HEK293T (cell line): Measurements from ENCODE around the gene ZNF630.
"Not testable (repeated sequence)": the region's sequence is repeated elsewhere in the genome, so short reads cannot be mapped to it uniquely, and the experiment has no call there.

ENCODE experiments used
- CTCF ChIA-PET: fragments of 350-600 bp; formaldehyde crosslinking; extraction: SDS; loops from one replicate; lab custom pipeline; 2021; ENCODE audit warnings: antibody characterized with exemption, inconsistent platforms; lab: Yijun Ruan, JAX
- POLR2A ChIA-PET: fragments of 350-600 bp; formaldehyde crosslinking; extraction: SDS; loops from one replicate; lab custom pipeline; 2020; ENCODE audit warnings: antibody characterized with exemption, inconsistent platforms; lab: Yijun Ruan, JAX
- DNase-seq: peaks from one replicate; pipeline ENCODE4 v3.0.0; 2012; ENCODE audit warnings: mixed read lengths; ENCODE audit errors: extremely low spot score
- BHLHE40 ChIP-seq: fragments of 450-650 bp; IDR thresholded peaks from 2 replicates; pipeline ENCODE4 v1.6.1; 2016; ENCODE audit warnings: mild to moderate bottlenecking, moderate library complexity, borderline replicate concordance
- ELF4 ChIP-seq: fragments of 450-650 bp; IDR thresholded peaks from 2 replicates; pipeline ENCODE4 v1.6.1; 2017; ENCODE audit warnings: antibody characterized with exemption
- FOXA1 ChIP-seq: fragments of 450-650 bp; IDR thresholded peaks from 2 replicates; pipeline ENCODE4 v1.6.1; 2016; ENCODE audit warnings: mild to moderate bottlenecking
- FOXM1 ChIP-seq: fragments of 450-650 bp; IDR thresholded peaks from 2 replicates; pipeline ENCODE4 v1.6.1; 2017; ENCODE audit warnings: mild to moderate bottlenecking, borderline replicate concordance
- L3MBTL2 ChIP-seq: fragments of 450-650 bp; conservative IDR thresholded peaks from 2 replicates; pipeline ENCODE4 v1.6.1; 2016; ENCODE audit warnings: mild to moderate bottlenecking
- TARDBP ChIP-seq: fragments of 450-650 bp; IDR thresholded peaks from 2 replicates; pipeline ENCODE4 v1.6.1; 2016

The ZNF630 gene

GRCh38 chrX:48021026-48021900 is 50.2 kb downstream of the ZNF630 start:
- POLR2A ChIA-PET: interaction anchor here (1.0 kb wide), 2 partner anchors 19 to 185 kb away, joined by 3 to 5 read pairs; partner anchors contain the start of gene ZNF81
- peak; percentile 61 for DNase-seq
- CTCF ChIA-PET: interaction anchor here (0.6 kb wide), 1 partner anchor 505 kb away, joined by 3 read pairs; no protein-coding TSS in a partner anchor
- TF ChIP-seq FOXA1 (no peak), L3MBTL2 (no peak), TARDBP (no peak), ELF4 (0 out of 2 replicates have a peak, but pooled peaks have one; percentile 8), FOXM1 (peak; percentile 82), BHLHE40 (peak; percentile 92)

DNA sequence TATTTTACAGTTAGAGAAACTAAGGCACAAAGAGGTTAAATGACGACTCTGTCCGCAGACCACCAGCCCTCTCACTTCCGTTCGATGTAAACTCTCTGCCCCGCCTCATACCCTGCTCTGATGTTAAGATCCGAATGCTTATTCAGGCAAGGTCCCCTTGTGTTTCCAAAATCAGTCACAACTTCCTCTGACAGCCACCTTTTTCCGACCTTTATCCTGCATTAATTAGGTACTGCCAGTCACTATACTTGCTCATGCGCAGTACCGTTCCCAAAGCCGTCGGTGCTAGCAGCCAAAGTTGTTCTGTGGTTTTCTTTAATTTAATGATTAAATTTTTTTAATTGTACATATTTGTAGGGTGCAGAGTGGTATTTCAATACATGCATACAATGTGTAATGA is 51.0 kb downstream of the ZNF630 start:
- POLR2A ChIA-PET: interaction anchor here (1.0 kb wide), 1 partner anchor 184 kb away, joined by 5 read pairs; the partner anchor contains the start of gene ZNF81
- CTCF ChIA-PET: not testable (repeated sequence)

GRCh38 chrX:48019892-48020291 is 51.5 kb downstream of the ZNF630 start:
- POLR2A ChIA-PET, DNase-seq, CTCF ChIA-PET: not testable (repeated sequence)

More for the DNA sequence above, 51.0 kb downstream of the ZNF630 start:
- DNase-seq: not testable (repeated sequence)

DNA sequence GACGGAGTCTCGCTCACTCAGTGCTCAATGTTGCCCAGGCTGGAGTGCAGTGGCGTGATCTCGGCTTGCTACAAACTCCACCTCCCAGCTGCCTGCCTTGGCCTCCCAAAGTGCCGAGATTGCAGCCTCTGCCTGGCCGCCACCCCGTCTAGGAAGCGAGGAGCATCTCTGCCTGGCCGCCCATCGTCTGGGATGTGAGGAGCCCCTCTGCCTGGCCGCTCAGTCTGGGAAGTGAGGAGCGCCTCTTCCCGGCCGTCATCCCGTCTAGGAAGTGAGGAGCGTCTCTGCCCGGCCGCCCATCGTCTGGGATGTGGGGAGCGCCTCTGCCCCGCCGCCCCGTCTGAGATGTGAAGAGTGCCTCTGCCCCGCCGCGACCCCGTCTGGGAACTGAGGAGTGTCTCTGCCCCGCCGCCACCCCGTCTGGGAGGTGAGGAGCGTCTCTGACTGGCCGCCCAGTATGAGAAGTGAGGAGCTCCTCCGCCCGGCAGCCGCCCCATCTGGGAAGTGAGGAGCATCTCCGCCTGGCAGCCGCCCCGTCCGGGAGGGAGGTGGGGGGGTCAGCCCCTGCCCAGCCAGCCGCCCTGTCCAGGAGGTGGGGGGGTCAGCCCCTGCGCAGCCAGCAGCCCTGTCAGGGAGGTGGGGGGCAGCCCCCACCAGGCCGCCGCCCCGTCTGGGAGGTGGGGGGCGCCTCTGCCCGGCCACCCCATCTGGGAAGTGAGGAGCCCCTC is 54.7 kb downstream of the ZNF630 start:
- CTCF ChIA-PET: interaction anchor here (0.7 kb wide), 1 partner anchor 523 kb away, joined by 3 read pairs; no protein-coding TSS in a partner anchor
- POLR2A ChIA-PET, DNase-seq: not testable (repeated sequence)

GRCh38 chrX:48009445-48009960 is 61.9 kb downstream of the ZNF630 start:
- POLR2A ChIA-PET: not testable (repeated sequence)

More at GRCh38 chrX:48009445-48009960, 61.9 kb downstream of the ZNF630 start:
- CTCF ChIA-PET, DNase-seq: not testable (repeated sequence)
